H1 (cell line): ENCODE data around the gene PBOV1. TPM values are rescaled to one million over a fixed set of nuclear protein-coding genes. Genes with fewer than 3 reads are reported as not detected.

ENCODE experiments used
- CTCF ChIA-PET: fragments of 300-600 bp; sonication (Branson Sonifier 250); formaldehyde crosslinking; loops from one replicate; lab custom pipeline; 2021; ENCODE audit not compliant: partially characterized antibody; lab: Charles Lee
- POLR2A ChIA-PET: fragments of 300-600 bp; sonication (Branson Sonifier 250); formaldehyde crosslinking; loops from one replicate; lab custom pipeline; 2021; ENCODE audit warnings: inconsistent platforms; ENCODE audit not compliant: partially characterized antibody; lab: Charles Lee
- DNase-seq, 2 experiments: peaks; one replicate each; pipeline versions ENCODE4 v3.0.0 to v3.0.0-alpha.2; 2010 to 2022; ENCODE audit warnings: low spot score in 2 of 2, low read depth in 1 of 2, mixed read lengths in 1 of 2
- FAIRE-seq: peaks from 2 replicates; lab custom pipeline; 2011; peaks lifted over from hg19 to GRCh38; lab: Jason Lieb, UNC
- H2AFZ ChIP-seq: 2 replicates; pipeline ENCODE4 v1.8.1; 2012; ENCODE audit warnings: low read length, inconsistent platforms
- H2AK5ac ChIP-seq: 2 replicates; pipeline ENCODE4 v1.6.1; 2013; ENCODE audit warnings: low read depth, low read length
- H2BK120ac ChIP-seq: replicated peaks from 2 replicates; pipeline ENCODE3; 2013; ENCODE audit warnings: low read depth, low read length, inconsistent platforms
- H2BK12ac ChIP-seq: 2 replicates; pipeline ENCODE4 v1.6.1; 2013; ENCODE audit warnings: low read depth, low read length
- H2BK15ac ChIP-seq: 2 replicates; pipeline ENCODE4 v1.6.1; 2013; ENCODE audit warnings: low read length
- H2BK20ac ChIP-seq: 2 replicates; pipeline ENCODE4 v1.6.1; 2013; ENCODE audit warnings: low read length
- H2BK5ac ChIP-seq: 2 replicates; pipeline ENCODE4 v1.6.1; 2013; ENCODE audit warnings: low read depth, low read length
- H3K14ac ChIP-seq: 2 replicates; pipeline ENCODE4 v1.6.1; 2013; ENCODE audit warnings: inconsistent platforms; ENCODE audit not compliant: insufficient read length
- H3K18ac ChIP-seq: 2 replicates; pipeline ENCODE4 v1.6.1; 2013; ENCODE audit warnings: low read length; ENCODE audit errors: extremely low read depth
- H3K23ac ChIP-seq: 2 replicates; pipeline ENCODE4 v1.6.1; 2013; ENCODE audit warnings: inconsistent platforms; ENCODE audit not compliant: insufficient read length
- H3K23me2 ChIP-seq: 2 replicates; pipeline ENCODE4 v1.6.1; 2013; ENCODE audit warnings: low read depth, low read length
- H3K27ac ChIP-seq: 2 replicates; pipeline ENCODE4 v1.6.1; 2011; ENCODE audit warnings: low read depth, low read length, inconsistent platforms
- H3K27me3 ChIP-seq, 4 experiments: replicated peaks in 1 of 4; 1 replicate in 1 of 4; 2 replicates in 3 of 4; pipeline versions ENCODE4 v1.6.1 to v1.8.1; 2011 to 2013; ENCODE audit warnings: low read length in 3 of 4, mild to moderate bottlenecking in 3 of 4, inconsistent platforms in 2 of 4, mixed read lengths in 2 of 4, moderate library complexity in 1 of 4; ENCODE audit not compliant: control insufficient read depth in 3 of 4, insufficient read depth in 3 of 4; ENCODE audit errors: extremely low read depth in 1 of 4
- H3K36me3 ChIP-seq, 4 experiments: 2 replicates each; pipeline versions ENCODE4 v1.6.1 to v1.8.1; 2011 to 2013; ENCODE audit warnings: mild to moderate bottlenecking in 4 of 4, low read length in 3 of 4, moderate library complexity in 2 of 4, control low read depth in 1 of 4, inconsistent platforms in 1 of 4; ENCODE audit not compliant: insufficient read depth in 4 of 4, control insufficient read depth in 2 of 4
- H3K4ac ChIP-seq: replicated peaks from 2 replicates; pipeline ENCODE3; 2013; ENCODE audit warnings: low read length, low read depth, mixed read lengths, inconsistent platforms; ENCODE audit not compliant: insufficient read length
- H3K4me1 ChIP-seq, 4 experiments: replicated peaks in 1 of 4; 1 replicate in 1 of 4; 2 replicates in 3 of 4; pipeline versions ENCODE4 v1.6.1 to v1.8.1; 2011 to 2013; ENCODE audit warnings: low read length in 3 of 4, inconsistent platforms in 2 of 4, mixed read lengths in 1 of 4; ENCODE audit not compliant: insufficient read depth in 4 of 4, control insufficient read depth in 3 of 4
- H3K4me2 ChIP-seq, 2 experiments: 2 replicates each; pipeline versions ENCODE4 v1.6.1 to v1.8.1; 2011 to 2013; ENCODE audit warnings: low read depth in 2 of 2, low read length in 2 of 2, control low read depth in 1 of 2, inconsistent platforms in 1 of 2, mild to moderate bottlenecking in 1 of 2; ENCODE audit not compliant: insufficient read depth in 1 of 2
- H3K4me3 ChIP-seq, 4 experiments: fragments of 200-600, 300-600 bp in 1 of 4; sonication (generic), shearing (Covaris generic), sonication (Bioruptor Twin) in 1 of 4; 2 replicates each; pipeline versions ENCODE4 v1.5.1 to v1.8.1; 2011 to 2016; ENCODE audit warnings: low read length in 4 of 4, low read depth in 3 of 4, control low read depth in 2 of 4, inconsistent platforms in 2 of 4, mild to moderate bottlenecking in 2 of 4, mixed read lengths in 1 of 4, moderate library complexity in 1 of 4; ENCODE audit not compliant: insufficient read depth in 2 of 4; ENCODE audit errors: extremely low read depth in 1 of 4
- H3K56ac ChIP-seq: replicated peaks from 2 replicates; pipeline ENCODE3; 2013; ENCODE audit warnings: low read depth, mild to moderate bottlenecking, mixed read lengths, low read length, inconsistent platforms; ENCODE audit not compliant: insufficient read length
- H3K79me1 ChIP-seq: 2 replicates; pipeline ENCODE4 v1.6.1; 2013; ENCODE audit warnings: low read depth, low read length, control low read depth
- H3K79me2 ChIP-seq, 2 experiments: 2 replicates each; pipeline versions ENCODE4 v1.6.1 to v1.8.1; 2012 to 2013; ENCODE audit warnings: low read length in 2 of 2, mild to moderate bottlenecking in 2 of 2, inconsistent platforms in 1 of 2; ENCODE audit not compliant: insufficient read depth in 2 of 2, control insufficient read depth in 1 of 2
- H3K9ac ChIP-seq, 4 experiments: replicated peaks in 1 of 4; 1 replicate in 1 of 4; 2 replicates in 3 of 4; pipeline versions ENCODE4 v1.6.1 to v1.8.1; 2011 to 2013; ENCODE audit warnings: low read depth in 3 of 4, low read length in 3 of 4, control low read depth in 2 of 4, mild to moderate bottlenecking in 2 of 4, moderate library complexity in 2 of 4, inconsistent platforms in 1 of 4; ENCODE audit errors: extremely low read depth in 1 of 4
- H3K9me3 ChIP-seq, 2 experiments: 2 replicates each; pipeline versions ENCODE4 v1.6.1 to v1.8.1; 2012 to 2013; ENCODE audit warnings: mild to moderate bottlenecking in 2 of 2, moderate library complexity in 2 of 2, control low read depth in 1 of 2, inconsistent platforms in 1 of 2, low read depth in 1 of 2, low read length in 1 of 2, mixed read lengths in 1 of 2; ENCODE audit not compliant: insufficient read depth in 2 of 2
- H4K20me1 ChIP-seq, 2 experiments: replicated peaks in 1 of 2; 2 replicates each; pipeline versions ENCODE3 to v1.8.1; 2011 to 2013; ENCODE audit warnings: inconsistent platforms in 2 of 2, low read length in 2 of 2, mild to moderate bottlenecking in 1 of 2; ENCODE audit not compliant: insufficient read depth in 2 of 2, control insufficient read depth in 1 of 2
- H4K5ac ChIP-seq: 2 replicates; pipeline ENCODE4 v1.6.1; 2013; ENCODE audit warnings: low read length, low read depth, mixed read lengths, inconsistent platforms; ENCODE audit not compliant: insufficient read length
- H4K8ac ChIP-seq: 2 replicates; pipeline ENCODE4 v1.8.0; 2013; ENCODE audit warnings: mild to moderate bottlenecking, moderate library complexity, low read length, inconsistent platforms; ENCODE audit not compliant: insufficient read depth; ENCODE audit errors: extremely low read depth
- H4K91ac ChIP-seq: replicated peaks from 2 replicates; pipeline ENCODE3; 2013; ENCODE audit warnings: low read length, mixed read lengths, inconsistent platforms; ENCODE audit not compliant: insufficient read length
- CBX5 ChIP-seq: fragments of 300-800, 300-1000 bp; sonication (generic); IDR thresholded peaks from 2 replicates; pipeline ENCODE4 v1.7.1; 2016; ENCODE audit warnings: antibody characterized with exemption, low read length, low read depth
- CHD2 ChIP-seq: IDR thresholded peaks from 2 replicates; pipeline ENCODE4 v1.6.1; 2012; ENCODE audit warnings: low read length, improper control_type of control experiment
- GABPA ChIP-seq: IDR thresholded peaks from 2 replicates; pipeline ENCODE4 v1.6.1; 2011; ENCODE audit warnings: mild to moderate bottlenecking, low read length, moderate library complexity, borderline replicate concordance; ENCODE audit not compliant: insufficient read depth
- RFX5 ChIP-seq: IDR thresholded peaks from 2 replicates; pipeline ENCODE4 v1.6.1; 2011; ENCODE audit warnings: low read depth, low read length, improper control_type of control experiment, borderline replicate concordance
- SIN3A ChIP-seq, 2 experiments: IDR thresholded peaks in 1 of 2; conservative IDR thresholded peaks in 1 of 2; 2 replicates each; pipeline ENCODE4 v1.6.1; 2011 to 2012; ENCODE audit warnings: low read length in 2 of 2, improper control_type of control experiment in 1 of 2, low read depth in 1 of 2, mild to moderate bottlenecking in 1 of 2
- SP1 ChIP-seq: IDR thresholded peaks from 2 replicates; pipeline ENCODE4 v1.6.1; 2011; ENCODE audit warnings: low read depth, low read length
- SP2 ChIP-seq: IDR thresholded peaks from 2 replicates; pipeline ENCODE4 v1.6.1; 2012; ENCODE audit warnings: mild to moderate bottlenecking, low read length, inconsistent platforms
- TAF1 ChIP-seq: IDR thresholded peaks from 2 replicates; pipeline ENCODE4 v1.6.1; 2011; ENCODE audit warnings: mild to moderate bottlenecking, low read depth, low read length
- WGBS, 2 experiments: shearing (Covaris generic) in 1 of 2; methylation state at CpG; one replicate each; pipeline versions ENCODE4 v1.1.6 to v1.1.7; 2013 to 2015; ENCODE audit warnings: low lambda C conversion rate in 2 of 2, mixed read lengths in 2 of 2, inconsistent platforms in 1 of 2, low coverage in 1 of 2, missing lambda C conversion rate in 1 of 2; ENCODE audit not compliant: insufficient replicate concordance in 2 of 2, insufficient coverage in 1 of 2, insufficient read length in 1 of 2; ENCODE audit errors: extremely low coverage in 1 of 2, missing lambda C conversion rate in 1 of 2; 5-methylcytosine and 5-hydroxymethylcytosine counted together
- polyA plus RNA-seq, 7 experiments: library from polyadenylated mRNA; depleted of rRNA in 3 of 7; stranded (reverse) in 5 of 7; unstranded in 2 of 7; fragments of >200 nt in 5 of 7; fragments of 200-250 nt in 2 of 7; gene quantifications; 1 replicate in 5 of 7; 2 replicates in 1 of 7; 4 replicates in 1 of 7; pipeline versions ENCODE4 v1.2.1 to v1.2.3, GENCODE V29; 2011 to 2013; ENCODE audit warnings: missing spikeins in 2 of 7, mixed read lengths in 2 of 7
- total RNA-seq: library from RNA; stranded (reverse); fragmentation: NEBNext Ultra II Directional; extraction: Animal tissue kit (Norgen Biotek cat#: 25700); gene quantifications from 2 replicates; pipeline ENCODE4 v1.2.1, GENCODE V29; 2021
- TF ChIP-seq, protein P1 (sequence below), 3 experiments: IDR thresholded peaks; 1 replicate in 2 of 3; 2 replicates in 1 of 3; pipeline versions ENCODE4 v1.5.1 to v1.6.1; 2011; ENCODE audit warnings: low read length in 3 of 3, mild to moderate bottlenecking in 3 of 3, inconsistent platforms in 2 of 3, low read depth in 1 of 3, moderate library complexity in 1 of 3; ENCODE audit not compliant: insufficient read depth in 1 of 3; ENCODE audit errors: control extremely low read depth in 1 of 3

PBOV1 gene
- total and polyA plus RNA-seq, 2 of the 8 experiments (the other 6 are each of a cell fraction or from before 2014, with no cell fraction given): not detected

DNA sequence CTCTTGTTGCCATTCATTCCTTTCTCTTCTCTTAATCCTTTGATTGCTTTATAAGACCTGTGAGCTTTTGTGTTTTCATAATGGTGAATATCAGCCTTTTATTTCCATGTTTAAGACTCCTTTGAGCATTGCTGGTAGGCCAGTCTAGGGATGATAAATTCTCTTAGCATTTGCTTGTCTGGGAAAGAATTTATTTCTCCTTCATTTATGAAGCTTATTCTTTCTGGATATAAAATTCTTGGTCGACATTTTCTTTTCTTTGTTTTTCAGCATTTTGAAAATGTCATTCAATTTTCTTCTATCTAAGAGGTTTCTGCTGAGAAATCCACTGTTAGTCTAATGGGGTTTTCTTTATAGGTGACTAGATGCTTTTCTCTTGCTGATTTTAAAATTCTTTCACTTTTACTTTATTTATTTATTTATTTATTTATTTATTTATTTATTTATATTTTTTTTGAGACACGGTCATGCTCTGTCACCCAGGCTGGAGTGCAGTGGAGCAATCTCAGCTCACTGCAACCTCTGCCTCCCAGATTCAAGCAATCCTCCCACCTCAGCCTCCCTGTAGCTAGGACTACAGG is 41.5 kb downstream of the PBOV1 start:
- Histone ChIP-seq H3K4ac (no peak overlapping the region), H3K9me3 (peaks cover 9 to 12% of the 10 kb centered on the region in 2 experiments), H4K91ac (no peak overlapping the region), H2BK20ac (no peak overlapping the region), H3K23ac (no peak overlapping the region), H2AFZ (no peak overlapping the region), H3K79me1 (no peaks in the 10 kb centered on the region), H4K5ac (no peak overlapping the region), H3K27ac (no peak overlapping the region), H2BK12ac (no peak overlapping the region), H3K14ac (no peak overlapping the region), H2AK5ac (no peak overlapping the region), H2BK5ac (no peak overlapping the region), H3K4me1 (peaks cover 0 to 5% (median 1%) of the 10 kb centered on the region in 4 experiments; a peak in 3 of 7 replicates), H3K27me3 (no peaks in the 10 kb centered on the region), H4K20me1 (no peaks in the 10 kb centered on the region), H2BK15ac (no peak overlapping the region), H4K8ac (no peak overlapping the region), H3K18ac (no peak overlapping the region), H3K23me2 (no peaks in the 10 kb centered on the region), H3K36me3 (0 out of 8 replicates have a peak, but pooled peaks cover 0 to 5% (median 0%) of the 10 kb centered on the region in 4 experiments), H3K79me2 (no peaks in the 10 kb centered on the region; a peak in 1 of 4 replicates), H3K4me3 (no peak overlapping the region), H3K9ac (no peak overlapping the region), H2BK120ac (no peak overlapping the region), H3K4me2 (no peak overlapping the region), H3K56ac (no peak overlapping the region)
- POLR2A ChIA-PET: interaction anchor here (0.9 kb wide), 2 partner anchors 14 to 16 kb away, joined by 3 read pairs; no protein-coding TSS in a partner anchor
- CTCF ChIA-PET: interaction anchor here (0.7 kb wide), 1 partner anchor 130 kb away, joined by 3 read pairs; no protein-coding TSS in a partner anchor
- WGBS, 2 experiments: 90% methylated on average over 2 of the region's 2 CpGs; no CpG with 5 or more reads in 1 of the 2 experiments
- FAIRE-seq (no peak), DNase-seq (no peak)
- TF ChIP-seq TAF1 (no peak), CBX5 (no peak), SP1 (no peak), CHD2 (no peak), SIN3A (conservative IDR thresholded peaks at IDR 0.05 in 1 of 2, IDR thresholded peaks at IDR 0.05 in 1 of 2; ENCODE audit: low read depth in 1 of 2, low read length in 2 of 2) (no peak), SP2 (no peak), RFX5 (no peak), GABPA (no peak)
- TF ChIP-seq, protein P1, sequence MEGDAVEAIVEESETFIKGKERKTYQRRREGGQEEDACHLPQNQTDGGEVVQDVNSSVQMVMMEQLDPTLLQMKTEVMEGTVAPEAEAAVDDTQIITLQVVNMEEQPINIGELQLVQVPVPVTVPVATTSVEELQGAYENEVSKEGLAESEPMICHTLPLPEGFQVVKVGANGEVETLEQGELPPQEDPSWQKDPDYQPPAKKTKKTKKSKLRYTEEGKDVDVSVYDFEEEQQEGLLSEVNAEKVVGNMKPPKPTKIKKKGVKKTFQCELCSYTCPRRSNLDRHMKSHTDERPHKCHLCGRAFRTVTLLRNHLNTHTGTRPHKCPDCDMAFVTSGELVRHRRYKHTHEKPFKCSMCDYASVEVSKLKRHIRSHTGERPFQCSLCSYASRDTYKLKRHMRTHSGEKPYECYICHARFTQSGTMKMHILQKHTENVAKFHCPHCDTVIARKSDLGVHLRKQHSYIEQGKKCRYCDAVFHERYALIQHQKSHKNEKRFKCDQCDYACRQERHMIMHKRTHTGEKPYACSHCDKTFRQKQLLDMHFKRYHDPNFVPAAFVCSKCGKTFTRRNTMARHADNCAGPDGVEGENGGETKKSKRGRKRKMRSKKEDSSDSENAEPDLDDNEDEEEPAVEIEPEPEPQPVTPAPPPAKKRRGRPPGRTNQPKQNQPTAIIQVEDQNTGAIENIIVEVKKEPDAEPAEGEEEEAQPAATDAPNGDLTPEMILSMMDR (IDR thresholded peaks at IDR 0.05; ENCODE audit: control extremely low read depth in 1 of 3, insufficient read depth in 1 of 3, low read depth in 1 of 3, low read length in 3 of 3): no peak
